AG04450 (cell line): ENCODE measurements around the gene CHRND. TPM values are rescaled to one million over a fixed set of nuclear protein-coding genes. Genes with fewer than 3 reads are reported as not detected.
A peak's percentile ranks its signal among the peaks of the same experiment; 100 is the strongest.

Experiments
- CTCF ChIA-PET: fragments of 300-600, 350-600 bp; formaldehyde crosslinking; extraction: SDS; loops from one replicate; lab custom pipeline; 2022; ENCODE audit warnings: antibody characterized with exemption, inconsistent platforms; lab: Charles Lee
- POLR2A ChIA-PET: fragments of 350-600 bp; formaldehyde crosslinking; extraction: SDS; loops from one replicate; lab custom pipeline; 2021; ENCODE audit warnings: antibody characterized with exemption, inconsistent platforms; lab: Yijun Ruan, JAX
- DNase-seq: peaks from one replicate; pipeline ENCODE4 v3.0.0-alpha.2; 2011; ENCODE audit warnings: low read depth, low spot score
- H3K27ac ChIP-seq: one replicate; pipeline ENCODE4 v1.5.1; 2012; ENCODE audit warnings: low read depth, low read length, control low read depth
- H3K27me3 ChIP-seq: one replicate; pipeline ENCODE4 v1.6.0; 2012; ENCODE audit warnings: low read length; ENCODE audit not compliant: control insufficient read depth, insufficient read depth
- H3K4me3 ChIP-seq: 2 replicates; pipeline ENCODE4 v1.5.1; 2011; ENCODE audit warnings: mild to moderate bottlenecking, low read depth, low read length, control low read depth
- H3K9me3 ChIP-seq: 2 replicates; pipeline ENCODE4 v1.5.1; 2012; ENCODE audit warnings: low read length; ENCODE audit not compliant: control insufficient read depth, insufficient read depth
- polyA plus RNA-seq: library from polyadenylated mRNA; depleted of rRNA; stranded (reverse); fragments of >200 nt; gene quantifications from 2 replicates; pipeline ENCODE4 v1.2.3, GENCODE V29; 2011
- TF ChIP-seq, protein P1 (sequence below): IDR thresholded peaks from 2 replicates; pipeline ENCODE4 v1.5.1; 2011; ENCODE audit warnings: low read depth, low read length, control low read depth, inconsistent platforms

CHRND gene
- polyA plus RNA-seq, 1 experiment: not detected

DNA sequence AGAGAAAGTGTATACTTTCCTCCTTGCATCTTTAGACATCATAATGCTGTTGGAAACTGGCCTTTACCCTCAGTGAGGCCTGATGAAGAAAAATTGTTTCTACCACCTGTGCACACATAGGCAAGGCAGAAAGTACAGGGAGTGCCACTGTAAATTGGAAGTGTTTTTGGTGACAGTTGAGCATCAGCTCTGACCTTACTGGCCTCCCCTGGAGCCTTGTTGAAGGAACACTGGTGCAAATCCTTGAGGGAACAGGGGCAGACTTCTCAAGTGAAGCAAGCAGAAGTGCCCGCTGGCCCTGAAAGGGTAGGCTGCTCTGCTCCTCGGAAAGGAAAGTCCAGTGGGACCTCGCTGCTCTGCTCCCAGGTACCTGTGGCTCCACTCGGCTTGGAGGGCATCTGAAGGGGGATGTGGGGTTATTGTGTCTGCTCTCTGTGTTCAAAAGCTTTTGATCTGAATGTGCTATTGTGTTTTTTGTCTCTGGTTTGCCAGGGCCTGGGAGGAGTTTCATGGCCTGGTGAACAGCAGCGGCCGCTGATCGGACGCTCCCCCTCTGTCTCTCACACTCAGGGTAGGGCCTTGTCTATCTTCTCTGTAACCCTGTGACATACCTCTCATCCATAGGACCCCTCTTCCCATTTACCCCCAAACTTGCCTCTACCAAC, 47.9 kb downstream of the CHRND start:
- ChIA-PET POLR2A (no interaction called here), CTCF (no interaction called here)
- peak overlapping the region; percentile 50 for H3K27ac ChIP-seq
- no peaks in the 10 kb centered on the region for H3K27me3 ChIP-seq
- no peak for DNase-seq
- TF ChIP-seq, protein P1, sequence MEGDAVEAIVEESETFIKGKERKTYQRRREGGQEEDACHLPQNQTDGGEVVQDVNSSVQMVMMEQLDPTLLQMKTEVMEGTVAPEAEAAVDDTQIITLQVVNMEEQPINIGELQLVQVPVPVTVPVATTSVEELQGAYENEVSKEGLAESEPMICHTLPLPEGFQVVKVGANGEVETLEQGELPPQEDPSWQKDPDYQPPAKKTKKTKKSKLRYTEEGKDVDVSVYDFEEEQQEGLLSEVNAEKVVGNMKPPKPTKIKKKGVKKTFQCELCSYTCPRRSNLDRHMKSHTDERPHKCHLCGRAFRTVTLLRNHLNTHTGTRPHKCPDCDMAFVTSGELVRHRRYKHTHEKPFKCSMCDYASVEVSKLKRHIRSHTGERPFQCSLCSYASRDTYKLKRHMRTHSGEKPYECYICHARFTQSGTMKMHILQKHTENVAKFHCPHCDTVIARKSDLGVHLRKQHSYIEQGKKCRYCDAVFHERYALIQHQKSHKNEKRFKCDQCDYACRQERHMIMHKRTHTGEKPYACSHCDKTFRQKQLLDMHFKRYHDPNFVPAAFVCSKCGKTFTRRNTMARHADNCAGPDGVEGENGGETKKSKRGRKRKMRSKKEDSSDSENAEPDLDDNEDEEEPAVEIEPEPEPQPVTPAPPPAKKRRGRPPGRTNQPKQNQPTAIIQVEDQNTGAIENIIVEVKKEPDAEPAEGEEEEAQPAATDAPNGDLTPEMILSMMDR: no peak
- H3K9me3 ChIP-seq: no peaks in the 10 kb centered on the region
- no peak overlapping the region for H3K4me3 ChIP-seq

GRCh38 chr2:232574674-232575403, 48.9 kb downstream of the CHRND start:
- TF ChIP-seq, protein P1: no peak
- Histone ChIP-seq H3K9me3 (no peaks in the 10 kb centered on the region), H3K4me3 (no peak overlapping the region), H3K27ac (peak overlapping the region; percentile 50), H3K27me3 (no peaks in the 10 kb centered on the region)
- POLR2A ChIA-PET: no interaction called here
- DNase-seq: no peak
- CTCF ChIA-PET: no interaction called here

GRCh38 chr2:232575404-232575746, 49.4 kb downstream of the CHRND start:
- Histone ChIP-seq H3K4me3 (no peak overlapping the region), H3K27ac (no peak overlapping the region), H3K27me3 (no peaks in the 10 kb centered on the region), H3K9me3 (no peaks in the 10 kb centered on the region)
- TF ChIP-seq, protein P1: no peak
- ChIA-PET CTCF (no interaction called here), POLR2A (no interaction called here)
- DNase-seq: no peak

- Histone ChIP-seq H3K4me3 (no peak overlapping the region), H3K27me3 (no peaks in the 10 kb centered on the region), H3K27ac (peak overlapping the region; percentile 31), H3K9me3 (no peaks in the 10 kb centered on the region)
- CTCF ChIA-PET: no interaction called here
- TF ChIP-seq, protein P1: no peak
- no peak for DNase-seq
- POLR2A ChIA-PET: no interaction called here
These were observed 51.0 kb downstream of the CHRND start for GRCh38 chr2:232576995-232577394.

GRCh38 chr2:232577841-232578240, 51.9 kb downstream of the CHRND start:
- no peak for DNase-seq
- ChIA-PET POLR2A (interaction anchor here (1.1 kb wide), 1 partner anchor 27 kb away, joined by 3 read pairs; the partner anchor contains the start of genes EIF4E2 and TIGD1), CTCF (no interaction called here)
- TF ChIP-seq, protein P1: no peak
- no peak overlapping the region for H3K4me3 ChIP-seq
- H3K27ac ChIP-seq: no peak overlapping the region
- H3K9me3 ChIP-seq: no peaks in the 10 kb centered on the region
- no peaks in the 10 kb centered on the region for H3K27me3 ChIP-seq
